ENCODE measurements around the gene NTRK3.

The NTRK3 gene

GRCh38 chr15:87930457-87930856 lies 326.1 kb downstream of the NTRK3 start:
- no peak for DNase-seq

DNA sequence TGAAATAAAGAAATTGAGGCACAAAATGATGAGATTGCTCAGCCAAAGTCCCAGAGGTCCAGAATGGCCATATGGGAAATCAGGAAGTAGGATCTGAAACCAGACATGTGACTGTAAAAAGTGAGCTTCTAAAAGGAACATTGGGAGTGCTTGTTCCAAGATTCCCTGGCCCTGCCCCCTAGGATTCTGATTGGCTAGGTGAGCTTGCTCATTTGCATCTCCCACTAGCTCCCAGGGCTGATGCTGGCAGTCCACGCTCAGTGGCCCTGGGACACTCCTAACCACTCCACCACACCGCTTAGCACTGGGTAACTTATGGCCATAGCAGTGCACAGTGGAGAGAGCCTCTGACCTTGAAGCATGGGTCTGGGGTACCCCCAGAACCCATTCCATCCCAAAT lies 326.7 kb downstream of the NTRK3 start:
- DNase-seq, result no peak

GRCh38 chr15:87924433-87924832 lies 332.1 kb downstream of the NTRK3 start:
- DNase-seq, result no peak

DNA sequence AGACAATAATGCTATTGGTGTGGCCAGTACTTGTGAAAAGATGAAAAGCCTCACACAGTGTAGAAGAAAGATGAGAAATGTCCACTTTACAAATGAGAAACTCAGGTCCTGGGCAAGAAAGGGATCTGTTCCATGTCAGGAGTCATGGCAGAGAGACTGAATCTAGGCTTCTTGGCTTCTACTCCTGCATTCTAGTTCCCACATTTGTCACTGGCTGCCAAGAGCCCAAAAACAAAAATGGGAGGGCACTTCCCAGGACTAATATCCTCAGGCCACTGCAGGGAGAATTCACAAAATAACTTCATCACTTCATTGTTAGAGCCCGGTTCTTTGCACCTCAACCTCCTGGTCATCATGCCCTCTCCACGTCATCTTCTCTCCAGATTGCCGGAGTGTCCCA lies 337.5 kb downstream of the NTRK3 start:
- DNase-seq, result no peak

GRCh38 chr15:87917480-87917879 lies 339.1 kb downstream of the NTRK3 start:
- DNase-seq, result no peak

DNA sequence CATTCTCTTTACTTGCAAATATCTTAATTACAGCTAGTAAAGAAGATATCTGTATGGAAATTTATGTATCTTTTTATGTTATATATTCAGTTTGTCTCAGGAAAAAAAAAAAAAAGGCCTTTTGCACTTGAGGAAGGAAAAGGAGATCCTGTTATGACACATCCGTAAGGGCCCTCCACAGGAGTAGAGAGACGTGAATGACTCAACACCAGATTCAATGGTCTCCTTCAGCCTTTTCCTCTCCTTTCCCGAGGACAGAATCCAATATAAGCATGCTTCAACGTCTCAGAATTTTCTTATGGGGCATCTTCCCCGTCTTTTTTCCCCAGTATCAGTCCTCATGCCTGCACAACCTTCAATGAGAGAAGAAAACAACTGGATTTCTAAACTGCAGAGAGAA lies 340.3 kb downstream of the NTRK3 start:
- DNase-seq, result no peak

DNA sequence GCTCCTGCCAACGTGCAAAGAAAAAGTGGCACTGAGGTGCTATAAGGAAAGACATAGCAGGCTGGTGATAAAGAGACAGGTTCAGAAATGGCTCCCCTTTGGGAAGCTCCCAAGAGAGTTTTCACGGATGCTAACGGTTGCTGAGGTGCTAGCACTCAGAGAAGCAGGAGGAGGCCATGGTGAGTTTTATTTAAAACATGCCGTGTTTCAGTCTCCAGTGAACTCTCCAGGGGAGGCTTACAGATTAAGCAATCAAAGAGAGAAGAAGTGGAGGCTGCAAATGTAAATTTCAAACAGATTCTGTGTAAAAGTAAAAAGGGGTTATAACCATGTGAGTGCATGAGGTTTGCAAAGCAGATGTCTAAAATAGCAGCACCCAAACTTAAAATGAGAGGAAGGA lies 346.2 kb downstream of the NTRK3 start:
- no peak for DNase-seq

GRCh38 chr15:87907676-87908446 lies 348.7 kb downstream of the NTRK3 start:
- DNase-seq, result no peak

GRCh38 chr15:87906444-87906843 lies 350.1 kb downstream of the NTRK3 start:
- DNase-seq, result no peak

- no peak for DNase-seq
These were observed 353.6 kb downstream of the NTRK3 start for GRCh38 chr15:87902772-87903426.

GRCh38 chr15:87901926-87902690 lies 354.4 kb downstream of the NTRK3 start:
- no peak for DNase-seq

GRCh38 chr15:87901008-87901407 lies 355.5 kb downstream of the NTRK3 start:
- DNase-seq, result no peak

DNA sequence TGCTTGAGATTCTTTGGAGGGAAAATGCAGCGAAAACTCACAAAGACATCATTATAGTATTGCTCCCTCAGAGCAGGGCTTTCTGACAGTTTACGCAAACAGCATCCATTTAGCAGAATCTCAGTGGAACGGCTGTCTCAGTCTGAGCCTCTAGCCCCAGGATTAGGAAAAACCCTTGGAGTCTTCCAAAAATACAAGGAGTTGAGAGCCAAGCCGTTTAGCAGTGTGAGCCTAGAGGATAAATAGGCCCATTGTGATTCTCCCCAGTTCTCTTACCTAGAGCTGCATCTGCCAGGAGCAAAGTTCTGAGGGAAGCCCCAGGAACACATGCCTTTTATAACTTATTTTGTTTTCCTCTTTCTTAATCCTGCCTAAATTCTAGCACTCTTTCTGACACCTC lies 359.6 kb downstream of the NTRK3 start:
- no peak for DNase-seq

- DNase-seq, result no peak
These were observed 369.4 kb downstream of the NTRK3 start for GRCh38 chr15:87887177-87887576.

- DNase-seq, result no peak
These were observed 375.5 kb downstream of the NTRK3 start for GRCh38 chr15:87881026-87881425.

GRCh38 chr15:87877822-87878542 lies 378.6 kb downstream of the NTRK3 start:
- DNase-seq, result no peak

DNA sequence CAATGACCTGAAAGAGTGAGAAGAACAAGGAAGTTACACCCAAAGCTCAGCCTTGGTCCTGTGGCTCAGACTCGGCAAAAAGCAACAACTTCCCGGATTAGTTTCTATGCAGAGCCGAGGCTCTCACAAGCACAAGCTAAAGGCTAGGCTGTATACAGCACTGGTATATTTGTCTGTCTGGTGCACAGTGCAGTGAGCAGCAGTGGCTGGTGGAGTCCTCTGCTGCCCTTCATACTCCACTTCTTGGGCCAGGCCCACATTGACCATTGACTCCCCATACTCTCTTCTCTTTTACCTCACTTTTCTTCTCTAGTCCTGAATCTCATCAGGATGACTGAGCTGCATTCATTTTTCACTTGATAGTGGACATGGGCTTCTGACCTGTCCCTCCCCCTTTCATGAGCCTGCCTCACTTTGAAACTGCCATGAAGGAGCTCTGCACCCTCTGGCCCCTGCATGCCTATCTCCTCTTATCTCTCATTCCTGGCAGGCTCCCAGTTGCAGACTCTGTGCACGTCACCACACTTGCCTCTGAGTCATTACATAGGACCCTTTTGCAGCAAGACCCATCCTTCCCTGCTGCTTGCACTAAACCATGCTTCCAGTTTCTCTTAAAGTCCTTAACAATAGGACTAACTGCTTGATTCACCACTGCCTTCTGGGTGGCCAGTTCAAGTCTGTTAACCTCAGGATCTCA lies 379.3 kb downstream of the NTRK3 start:
- no peak for DNase-seq

- peak; percentile 74 for DNase-seq
These were observed 381.4 kb downstream of the NTRK3 start for GRCh38 chr15:87874896-87875711.

- DNase-seq, result no peak
These were observed 383.0 kb downstream of the NTRK3 start for GRCh38 chr15:87873516-87873915.

DNA sequence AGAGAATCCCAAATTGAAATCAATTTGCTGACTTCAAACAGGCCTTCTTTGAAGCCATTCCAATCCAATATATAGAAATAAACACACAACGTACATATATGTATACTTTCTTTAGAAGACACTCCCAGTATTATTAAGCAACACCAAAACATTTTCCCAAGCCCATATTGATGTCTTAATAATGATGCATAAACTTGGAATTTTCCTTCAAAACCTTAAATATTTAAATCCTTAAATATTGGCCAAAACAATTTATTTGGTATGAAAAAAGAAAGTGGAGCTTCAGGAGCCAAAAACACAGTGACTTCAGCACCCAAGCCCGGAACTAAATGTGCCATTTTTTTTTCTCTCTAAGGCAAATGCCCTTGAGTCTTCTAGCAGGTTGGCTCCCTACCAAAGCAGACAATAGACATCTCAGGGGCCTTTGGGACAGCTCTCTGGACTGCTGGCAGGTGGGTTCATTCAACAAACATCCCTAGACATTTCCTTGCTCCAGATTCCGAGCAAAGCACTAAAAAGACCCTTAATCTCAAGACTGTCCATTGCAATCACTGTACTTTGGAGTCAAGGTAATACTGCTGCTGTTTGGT lies 384.7 kb downstream of the NTRK3 start:
- DNase-seq, result no peak

- DNase-seq, result no peak
These were observed 385.3 kb downstream of the NTRK3 start for GRCh38 chr15:87871258-87871681.
